Fibroblast of the aortic adventitia (primary cell): ENCODE results near the gene GPR12. TPM values are rescaled to one million over a fixed set of nuclear protein-coding genes. Genes with fewer than 3 reads are reported as not detected.
A peak's percentile ranks its signal among the peaks of the same experiment; 100 is the strongest.
"Not testable (repeated sequence)": the region's sequence is repeated elsewhere in the genome, so short reads cannot be mapped to it uniquely, and the experiment has no call there.

Source experiments
- DNase-seq: peaks from one replicate; pipeline ENCODE4 v3.0.0-alpha.2; 2010; ENCODE audit warnings: low read depth
- H3K4me3 ChIP-seq: 2 replicates; pipeline ENCODE4 v1.5.1; 2011; ENCODE audit warnings: low read depth, mild to moderate bottlenecking, control low read depth, low read length, moderate library complexity
- CTCF ChIP-seq: IDR thresholded peaks from 2 replicates; pipeline ENCODE4 v1.5.1; 2011; ENCODE audit warnings: mild to moderate bottlenecking, low read length, control low read depth, inconsistent platforms; ENCODE audit not compliant: insufficient read depth
- total RNA-seq: library from RNA; depleted of rRNA; stranded (reverse); fragments of >200 nt; gene quantifications from 2 replicates; pipeline ENCODE4 v1.2.3, GENCODE V29; 2012; ENCODE audit warnings: low replicate concordance

GPR12 gene
- total RNA-seq, 1 donor, result not detected

- no peak overlapping the region for H3K4me3 ChIP-seq
- DNase-seq, result no peak
- TF ChIP-seq CTCF, result no peak
These were observed 33.9 kb downstream of the GPR12 start for GRCh38 chr13:26726684-26727083.

- not testable (repeated sequence) for DNase-seq, H3K4me3 ChIP-seq
These were observed 37.0 kb downstream of the GPR12 start for GRCh38 chr13:26723620-26724019.

- no peak for DNase-seq
- no peak overlapping the region for H3K4me3 ChIP-seq
- TF ChIP-seq CTCF, result no peak
These were observed 38.3 kb downstream of the GPR12 start for GRCh38 chr13:26722321-26722720.

GRCh38 chr13:26721251-26722121 lies 39.1 kb downstream of the GPR12 start:
- no peak for DNase-seq
- no peak for TF ChIP-seq CTCF
- H3K4me3 ChIP-seq, result no peak overlapping the region

- peak; percentile 19 for TF ChIP-seq CTCF
- H3K4me3 ChIP-seq, result no peak overlapping the region
- peak; percentile 4 for DNase-seq
These were observed 41.1 kb downstream of the GPR12 start for GRCh38 chr13:26719356-26719945.

GRCh38 chr13:26718872-26719271 lies 41.7 kb downstream of the GPR12 start:
- TF ChIP-seq CTCF, result no peak
- no peak for DNase-seq
- no peak overlapping the region for H3K4me3 ChIP-seq

GRCh38 chr13:26718146-26718545 lies 42.4 kb downstream of the GPR12 start:
- no peak overlapping the region for H3K4me3 ChIP-seq
- no peak for TF ChIP-seq CTCF
- no peak for DNase-seq
